HG03571 (cell line): Measurements from ENCODE around the gene ZNF787.
A peak's percentile ranks its signal among the peaks of the same experiment; 100 is the strongest.

ENCODE experiments used
- ATAC-seq: cut with Tn5 transposase; IDR thresholded peaks from one replicate; pipeline ENCODE4 v1.9.1; 2021; ENCODE audit not compliant: unreplicated experiment

ZNF787 gene

DNA sequence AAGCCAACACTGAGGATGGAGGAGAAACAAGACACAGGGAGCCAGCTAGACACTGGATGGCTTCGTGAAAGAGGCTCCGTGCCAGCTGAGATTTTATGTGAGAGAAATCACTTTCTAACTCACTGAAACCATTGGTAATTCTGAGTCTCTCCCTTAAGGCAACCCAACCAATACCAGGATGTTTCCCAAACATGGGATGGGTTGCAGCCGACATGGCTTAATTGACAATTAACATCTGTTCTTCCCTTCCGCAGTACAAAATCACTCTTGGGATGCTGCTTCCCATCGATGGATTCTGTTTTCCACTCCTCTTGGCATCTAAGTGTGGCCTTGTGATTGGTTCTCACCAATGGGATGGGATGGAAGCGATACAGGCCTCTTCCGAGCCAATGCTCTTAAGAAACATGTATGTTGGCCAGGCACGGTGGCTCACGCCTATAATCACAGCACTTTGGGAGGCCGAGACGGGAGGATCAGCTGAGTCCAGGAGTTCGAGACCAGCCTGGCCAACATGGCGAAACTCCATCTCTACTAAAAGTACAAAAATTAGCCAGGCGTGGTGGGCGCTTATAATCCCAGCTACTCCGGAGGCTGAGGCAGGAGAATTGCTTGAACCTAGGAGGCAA is 2.3 kb upstream of the ZNF787 start:
- ATAC-seq, result no peak

DNA sequence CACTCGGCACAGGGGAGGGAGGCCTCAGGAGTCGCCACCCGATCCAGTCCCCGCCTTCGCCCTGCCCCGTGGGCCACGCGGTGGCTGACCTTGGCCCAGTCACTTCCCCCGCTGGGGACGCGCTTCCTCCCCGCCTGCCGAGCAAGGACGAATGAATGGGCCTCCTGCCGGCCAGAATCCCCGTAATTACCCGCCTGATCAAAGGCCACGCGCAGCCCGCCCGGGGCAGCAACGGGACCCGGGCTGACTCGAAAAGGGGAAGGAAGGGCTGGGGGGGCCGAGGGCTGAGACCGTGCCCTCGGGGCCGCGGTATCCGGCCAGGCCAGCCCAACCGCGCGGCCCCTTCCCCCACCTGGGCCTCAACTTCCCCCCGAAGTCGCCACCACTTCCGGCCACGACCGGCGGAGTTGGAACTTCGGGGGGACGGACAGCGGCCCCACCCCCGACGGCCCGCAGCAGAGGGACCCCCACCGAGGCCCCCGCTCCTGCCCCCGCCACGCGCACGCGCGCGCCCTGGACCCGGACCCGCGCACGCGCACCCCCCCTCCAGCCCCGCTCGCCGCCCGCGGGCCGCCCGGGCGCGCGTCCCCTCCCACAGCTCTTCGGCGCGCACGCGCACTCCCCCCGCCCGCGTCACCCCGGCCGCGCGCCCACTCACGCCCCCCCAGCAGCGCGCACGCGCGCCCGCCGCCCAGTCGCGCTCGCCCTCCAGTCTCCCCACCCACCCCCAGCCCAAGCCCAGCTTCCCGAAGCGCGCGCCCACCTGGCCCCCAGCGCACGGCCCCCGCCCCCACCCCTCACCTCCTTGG is 520 bp downstream of the ZNF787 start:
- peak; percentile 13 for ATAC-seq

DNA sequence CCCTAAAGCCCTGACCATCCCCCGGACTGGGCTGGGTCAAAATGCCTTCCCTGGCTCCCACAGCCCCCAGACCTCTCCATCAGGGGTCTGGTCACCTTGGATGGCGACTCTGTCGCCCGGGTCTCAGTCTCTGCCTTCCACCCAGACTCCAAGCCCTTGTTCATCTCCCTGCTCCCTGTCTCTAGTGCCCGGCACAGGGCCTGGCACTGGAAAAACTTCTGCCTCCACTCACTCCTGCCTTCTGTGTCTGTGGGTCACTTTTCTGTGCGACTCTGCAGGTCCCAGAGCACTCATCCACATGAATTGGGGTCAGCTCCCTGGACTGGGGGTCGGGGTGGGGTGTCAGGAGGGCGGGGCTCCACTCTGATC is 1.1 kb downstream of the ZNF787 start:
- ATAC-seq, result no peak

DNA sequence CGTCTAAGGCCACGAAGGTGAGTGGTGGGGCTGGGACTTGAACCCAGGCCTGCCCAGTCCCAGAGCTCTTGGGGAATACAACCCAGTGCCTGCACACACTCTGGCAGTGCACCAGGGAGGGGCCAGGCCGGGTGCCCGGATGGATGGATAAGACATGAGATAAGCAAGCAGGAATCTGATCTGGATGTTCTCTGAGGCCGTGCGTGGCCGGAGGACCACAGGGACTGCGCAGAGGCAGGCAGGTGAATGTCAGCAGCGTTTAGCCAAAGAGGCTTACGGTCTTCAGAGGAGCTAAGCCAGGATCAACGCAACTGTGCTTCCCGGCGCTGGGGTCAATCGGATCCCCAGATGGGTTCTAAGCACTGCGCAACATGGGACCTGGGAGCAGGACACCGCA is 1.5 kb downstream of the ZNF787 start:
- ATAC-seq, result no peak

DNA sequence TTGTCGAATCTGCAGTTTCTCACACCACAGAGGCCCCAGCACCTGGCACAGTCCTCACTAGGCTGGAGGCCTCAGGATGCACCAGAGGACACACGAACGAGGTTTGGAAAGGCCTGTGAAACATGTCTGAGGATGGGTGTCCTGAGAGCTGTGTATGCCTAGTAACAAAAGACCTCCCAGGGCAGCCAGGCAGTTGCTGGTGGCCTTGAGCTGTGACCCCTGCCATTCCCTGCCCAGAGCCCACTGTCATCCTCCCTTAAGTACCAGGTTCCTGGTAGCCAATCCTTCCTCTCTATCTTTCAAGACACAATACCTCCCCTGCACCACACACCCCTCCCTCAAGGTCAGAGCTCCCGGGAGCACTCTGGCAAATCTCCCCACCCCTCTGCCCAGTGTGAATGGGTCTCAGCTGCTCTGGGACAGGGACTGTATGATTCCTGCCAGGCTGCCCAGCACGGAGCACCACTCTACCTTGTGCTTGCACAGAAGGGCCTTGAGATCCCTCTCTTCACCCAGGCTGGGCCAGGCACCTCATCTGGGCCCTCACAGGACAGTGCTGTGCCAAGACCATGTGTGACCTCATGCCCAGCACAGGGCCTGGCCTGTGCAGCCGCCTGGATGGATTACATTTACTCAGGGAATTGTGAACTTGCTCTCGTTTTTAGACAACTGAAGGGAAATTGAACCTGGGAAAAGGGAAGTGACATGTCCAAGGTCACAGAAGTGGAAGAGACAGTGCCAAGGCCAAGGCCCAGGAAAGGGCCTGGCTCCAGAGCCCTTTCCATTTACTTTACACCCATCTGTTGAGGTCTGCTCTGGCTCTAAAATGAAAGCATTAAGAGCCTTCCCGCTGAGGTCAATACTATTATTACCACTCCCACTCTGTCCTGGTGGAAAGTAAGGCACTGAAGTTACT is 2.2 kb downstream of the ZNF787 start:
- ATAC-seq, result no peak

DNA sequence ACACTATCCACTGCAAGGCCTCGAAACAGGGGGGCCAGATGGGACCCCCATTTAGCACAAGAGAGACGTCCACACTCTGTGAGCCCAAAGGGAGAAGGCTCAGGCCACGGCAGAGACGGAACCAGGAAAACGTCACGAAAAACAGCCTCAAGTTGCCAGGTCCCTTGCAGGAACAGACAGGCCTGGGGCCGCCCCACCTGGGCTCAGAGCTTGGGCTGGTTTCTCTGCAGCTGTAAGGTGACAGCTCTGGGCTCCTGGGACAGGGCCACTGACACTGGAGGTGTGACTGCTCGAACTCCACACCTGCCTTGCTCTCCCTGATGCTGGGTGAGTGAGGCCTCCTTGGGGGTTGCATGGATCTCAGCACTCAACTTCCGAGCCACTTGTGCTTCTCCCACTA is 3.2 kb downstream of the ZNF787 start:
- no peak for ATAC-seq

DNA sequence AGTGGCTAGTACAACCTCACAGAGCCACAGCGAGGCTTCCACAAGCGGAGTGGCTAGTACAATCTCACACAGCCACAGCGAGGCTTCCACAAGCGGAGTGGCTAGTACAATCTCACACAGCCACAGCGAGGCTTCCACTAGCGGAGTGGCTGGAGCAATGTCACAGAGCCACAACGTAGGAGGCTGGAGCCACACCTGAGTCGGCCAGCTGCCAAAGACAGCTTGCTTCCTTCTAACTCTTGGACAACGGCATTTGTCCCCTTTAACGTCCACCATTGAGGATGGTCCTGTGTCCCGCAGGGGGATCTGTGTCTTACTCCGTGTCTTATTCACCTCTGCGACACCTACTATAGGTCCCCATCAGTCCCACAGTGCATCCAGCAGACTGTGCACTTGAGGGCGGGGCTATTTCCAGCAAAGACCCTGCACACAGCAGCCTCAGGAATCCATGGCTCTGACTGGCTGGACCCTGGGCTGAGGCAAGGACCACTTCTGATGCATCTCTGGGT is 3.7 kb downstream of the ZNF787 start:
- no peak for ATAC-seq

DNA sequence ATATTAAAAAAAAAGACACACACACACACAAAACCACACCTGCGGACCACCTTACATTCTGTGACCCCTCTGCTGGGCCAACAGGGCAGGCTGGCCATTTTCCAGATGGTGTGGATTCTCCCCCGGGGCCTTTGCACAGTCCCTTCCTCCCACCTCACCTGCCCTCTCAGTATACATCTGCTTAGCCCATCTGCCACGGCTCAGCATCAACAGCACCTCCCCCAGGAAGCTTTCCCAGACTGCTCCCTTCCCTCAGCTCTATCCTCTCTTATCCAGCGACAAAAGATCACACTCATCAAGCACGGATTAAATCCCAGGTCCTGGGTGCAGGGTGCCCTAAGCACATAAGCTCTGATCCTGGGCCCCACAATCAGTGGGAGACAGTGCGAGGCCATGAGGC is 4.5 kb downstream of the ZNF787 start:
- ATAC-seq, result no peak

DNA sequence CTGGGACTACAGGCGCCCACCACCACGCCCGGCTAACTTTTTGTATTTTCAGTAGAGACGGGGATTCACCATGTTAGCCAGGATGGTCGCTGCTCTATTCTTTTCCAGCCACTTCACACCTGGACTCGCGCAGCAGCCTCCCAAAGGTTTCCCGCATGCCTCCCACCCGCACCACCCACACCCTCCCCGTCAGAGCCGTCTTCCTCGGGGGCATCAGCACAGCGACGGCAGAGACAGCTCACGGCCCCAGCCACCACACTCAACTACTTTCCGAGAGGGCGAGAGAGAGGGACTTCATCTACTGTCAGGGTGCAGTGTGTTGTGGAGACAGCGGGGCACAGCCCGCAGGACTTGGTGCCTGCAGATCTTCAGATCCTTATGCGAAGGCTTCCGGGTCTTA is 5.6 kb downstream of the ZNF787 start:
- ATAC-seq, result no peak

DNA sequence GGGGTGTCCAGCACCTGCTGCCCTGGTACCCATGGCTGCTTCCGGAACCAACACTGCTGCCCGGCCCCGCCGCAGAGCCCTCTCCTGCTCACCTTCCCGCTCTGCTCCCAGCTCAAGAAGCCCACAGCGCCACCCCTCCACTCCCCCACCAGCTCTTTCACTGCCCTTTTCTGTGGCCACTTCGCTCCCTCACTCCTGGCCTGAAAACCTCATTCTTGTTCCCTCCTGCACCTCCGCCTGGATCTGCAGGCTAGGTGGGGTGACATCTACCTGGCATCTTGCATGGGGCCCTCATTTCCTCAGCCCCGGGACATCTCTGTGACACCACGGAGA is 6.4 kb downstream of the ZNF787 start:
- no peak for ATAC-seq

DNA sequence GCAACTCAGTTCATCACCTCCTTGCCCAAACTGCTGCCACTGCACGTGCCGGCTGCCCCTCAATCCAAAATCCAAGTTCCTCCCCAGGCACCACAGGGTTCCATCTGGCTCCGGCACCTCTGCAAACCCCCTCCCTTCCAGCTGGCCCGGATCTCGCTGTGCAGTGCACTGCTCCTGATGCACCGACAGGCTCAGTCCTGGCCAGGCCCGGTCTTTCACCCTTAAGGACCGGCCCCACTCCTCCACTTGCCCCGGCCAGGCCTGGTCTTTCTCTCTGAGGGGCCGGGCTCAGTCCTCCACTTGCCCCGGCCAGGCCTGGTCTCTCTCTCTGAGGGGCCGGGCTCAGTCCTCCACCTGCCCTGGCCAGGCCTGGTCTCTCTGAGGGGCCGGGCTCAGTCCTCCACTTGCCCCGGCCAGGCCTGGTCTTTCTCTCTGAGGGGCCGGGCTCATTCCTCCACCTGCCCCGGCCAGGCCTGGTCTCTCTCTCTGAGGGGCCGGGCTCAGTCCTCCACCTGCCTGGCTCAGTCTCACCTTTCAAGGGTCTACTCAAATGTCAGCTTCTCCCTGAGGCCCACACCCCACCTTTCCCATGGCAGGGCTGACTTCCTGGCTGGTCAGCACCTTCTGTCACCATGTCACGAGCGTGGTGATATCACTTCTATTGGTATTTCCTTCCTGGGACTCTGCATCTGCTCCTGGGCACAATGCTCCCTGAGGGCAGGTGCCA is 6.9 kb downstream of the ZNF787 start:
- ATAC-seq, result no peak

DNA sequence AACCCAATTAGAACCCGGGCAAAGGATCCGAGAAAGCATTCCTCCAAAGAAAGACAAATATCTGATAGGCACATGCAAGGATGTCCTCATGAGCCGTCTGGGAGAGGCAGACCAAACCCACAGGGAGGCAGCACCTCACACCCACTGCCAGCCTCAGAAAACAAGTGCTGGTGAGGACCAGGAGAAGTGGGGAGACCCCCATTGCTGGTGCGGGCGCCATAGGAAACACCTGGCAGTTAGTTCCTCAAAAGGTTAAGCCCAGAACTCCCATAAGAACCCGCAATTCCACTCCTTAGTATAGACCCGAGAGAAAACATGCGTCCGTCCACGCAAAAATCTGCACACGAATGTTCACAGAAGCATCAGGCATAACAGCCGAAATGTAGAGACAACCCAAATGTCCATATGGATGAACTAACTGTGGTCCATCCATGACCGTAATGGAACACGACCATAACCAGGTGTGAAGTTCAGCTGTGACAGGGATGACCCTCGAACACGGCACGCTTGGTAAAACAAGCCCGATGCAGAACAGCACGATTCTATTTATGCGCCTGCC is 7.9 kb downstream of the ZNF787 start:
- no peak for ATAC-seq

DNA sequence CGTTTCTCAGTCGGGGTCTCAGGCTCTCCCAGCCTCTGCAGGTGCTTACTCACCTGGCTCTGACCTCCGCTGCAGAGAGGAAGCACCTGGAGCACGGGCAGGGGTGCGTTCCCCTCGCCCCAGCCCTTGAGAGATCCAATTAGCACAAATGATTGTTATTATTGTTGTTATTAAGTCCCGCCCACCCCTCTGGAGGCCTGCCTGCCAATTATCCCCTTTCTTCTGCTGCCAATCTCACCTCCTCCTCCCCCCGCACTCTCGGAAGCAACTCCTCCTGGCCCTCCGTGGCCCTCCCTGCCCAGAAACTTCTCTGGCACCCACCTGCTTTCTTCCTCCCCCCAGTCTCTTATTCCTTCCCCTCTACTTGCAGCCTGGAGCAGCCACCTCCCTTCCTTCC is 8.8 kb downstream of the ZNF787 start:
- ATAC-seq, result no peak

DNA sequence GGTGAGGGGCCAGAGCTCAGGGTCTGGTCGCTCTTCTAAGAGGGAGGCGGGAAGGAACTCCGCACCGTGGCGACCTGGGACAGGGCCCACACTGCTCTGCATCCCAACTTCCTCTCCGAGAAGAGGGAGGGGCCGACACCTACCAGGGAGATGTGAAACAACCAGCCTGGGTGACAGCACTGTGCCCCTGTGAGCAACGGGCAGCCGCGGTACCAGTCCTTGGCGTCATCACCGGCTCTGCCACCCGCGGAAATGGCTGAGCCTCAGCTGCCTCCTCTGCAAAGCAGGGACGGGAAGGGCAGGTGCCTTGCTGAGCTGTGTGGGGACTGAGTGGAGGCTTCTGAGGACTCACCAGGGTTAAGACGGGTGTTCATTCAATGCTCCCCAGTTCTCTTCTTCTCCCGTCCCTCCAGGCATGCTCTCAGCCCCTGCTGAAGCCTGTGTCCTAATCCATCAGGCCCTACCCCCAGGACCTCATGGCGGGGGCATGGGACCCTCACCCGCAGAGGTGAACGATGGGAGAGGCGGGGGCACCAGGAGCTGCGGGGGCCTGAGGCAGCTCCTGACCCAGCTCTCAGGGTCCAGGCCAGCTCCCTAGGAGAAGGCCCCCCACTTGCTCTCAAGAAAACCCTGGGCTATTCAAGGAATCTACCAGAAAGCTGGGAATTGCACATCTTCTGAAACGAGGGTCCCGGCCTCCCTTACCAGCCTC is 9.3 kb downstream of the ZNF787 start:
- peak; percentile 47 for ATAC-seq

DNA sequence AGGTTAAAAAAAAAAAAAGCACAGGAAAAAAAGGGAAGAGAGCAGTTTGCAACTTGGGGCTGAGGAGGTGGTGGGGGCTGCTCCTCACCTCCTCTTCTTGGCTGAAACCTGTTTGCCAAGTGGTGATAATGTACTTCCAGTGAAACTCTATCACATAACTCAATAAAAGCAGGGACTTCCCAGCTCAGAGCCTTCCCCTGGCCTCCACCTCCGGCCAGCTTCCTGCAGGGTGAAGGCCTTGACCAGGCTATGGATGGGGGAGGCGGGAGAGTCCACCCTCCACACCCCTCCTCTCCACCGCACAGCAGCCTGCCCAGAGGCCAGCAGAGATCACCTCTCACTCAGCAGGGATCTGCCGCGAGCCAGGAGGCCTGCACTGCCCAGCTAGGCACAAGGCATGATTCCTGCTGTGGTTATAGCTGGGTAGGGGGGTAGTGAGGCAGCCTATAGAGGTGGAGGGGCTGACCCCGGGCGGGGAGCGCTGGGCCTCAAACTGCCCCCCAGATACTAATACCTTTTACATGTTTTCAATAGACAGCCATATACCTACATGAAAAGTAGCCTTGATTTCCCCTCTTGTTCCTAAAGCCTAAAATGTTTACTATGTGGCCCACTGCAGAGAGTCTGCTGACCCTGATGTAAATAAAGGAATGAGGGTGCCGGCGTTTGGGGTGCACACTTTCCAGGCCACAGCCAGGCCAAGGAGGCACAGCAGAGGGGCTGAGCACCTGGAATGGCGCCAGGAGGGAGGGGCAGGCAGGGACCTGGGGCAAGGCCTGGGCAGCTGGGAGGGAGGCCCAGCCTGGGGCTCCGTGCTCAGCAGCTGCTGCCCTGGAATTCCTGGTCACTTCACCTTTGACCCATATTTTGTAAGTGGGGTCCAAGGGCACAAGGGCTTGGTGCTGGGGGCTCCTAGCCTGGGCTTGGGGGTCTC is 10.3 kb downstream of the ZNF787 start:
- no peak for ATAC-seq

DNA sequence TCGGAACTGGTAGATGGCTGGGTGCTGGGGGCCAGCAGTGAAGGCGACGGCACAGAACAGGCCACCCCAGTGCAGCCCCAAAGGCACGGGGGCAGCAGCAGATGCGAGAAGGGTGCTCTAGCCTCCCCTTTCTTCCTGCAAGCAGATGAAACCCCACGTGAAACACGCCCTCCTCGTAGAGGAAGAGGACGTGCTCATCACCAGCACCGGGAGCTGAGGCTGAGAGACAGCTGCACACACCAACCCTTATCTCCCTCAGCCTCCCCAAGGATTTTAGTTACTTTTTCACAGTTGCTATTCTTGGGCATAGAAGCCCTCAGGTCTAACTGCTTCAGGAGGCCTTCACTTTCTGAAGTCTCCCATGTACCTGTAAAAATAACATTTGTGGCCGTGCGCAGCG is 11.9 kb downstream of the ZNF787 start:
- no peak for ATAC-seq

DNA sequence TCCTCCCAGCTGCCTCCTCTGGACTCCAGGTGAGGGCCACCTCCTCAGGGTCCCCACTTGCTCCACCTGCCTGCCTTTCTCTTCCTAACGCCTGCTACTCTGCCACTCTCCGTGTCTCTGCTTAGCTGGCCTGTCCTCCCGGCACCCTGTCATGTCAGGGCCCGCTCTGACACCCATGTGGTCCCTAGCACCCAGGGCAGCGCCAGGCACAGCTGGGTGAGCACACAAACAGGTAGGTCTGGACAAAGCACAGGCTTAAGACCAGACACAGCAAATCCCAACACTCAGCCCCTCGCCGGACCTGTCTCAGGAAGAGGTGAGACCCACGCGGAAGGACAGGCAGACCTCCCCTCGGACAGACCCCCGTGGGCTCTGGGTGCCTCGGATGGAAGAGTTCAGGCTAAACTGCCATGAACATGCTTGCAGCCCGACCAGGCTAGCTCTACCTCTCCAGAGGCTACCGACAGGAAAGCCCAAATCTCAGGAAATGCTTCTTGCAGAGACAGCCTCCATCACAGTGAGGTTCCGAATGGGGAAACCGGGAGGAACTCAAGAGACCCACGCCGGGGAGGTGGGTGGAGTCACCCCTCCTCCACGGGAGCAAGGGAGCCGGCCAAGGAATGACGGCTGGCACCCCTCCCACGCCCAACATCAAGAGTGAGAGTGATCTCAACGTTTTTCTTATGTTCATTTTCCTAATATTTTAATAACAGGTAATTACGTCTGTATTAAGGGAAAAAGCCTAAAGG is 12.5 kb downstream of the ZNF787 start:
- no peak for ATAC-seq

DNA sequence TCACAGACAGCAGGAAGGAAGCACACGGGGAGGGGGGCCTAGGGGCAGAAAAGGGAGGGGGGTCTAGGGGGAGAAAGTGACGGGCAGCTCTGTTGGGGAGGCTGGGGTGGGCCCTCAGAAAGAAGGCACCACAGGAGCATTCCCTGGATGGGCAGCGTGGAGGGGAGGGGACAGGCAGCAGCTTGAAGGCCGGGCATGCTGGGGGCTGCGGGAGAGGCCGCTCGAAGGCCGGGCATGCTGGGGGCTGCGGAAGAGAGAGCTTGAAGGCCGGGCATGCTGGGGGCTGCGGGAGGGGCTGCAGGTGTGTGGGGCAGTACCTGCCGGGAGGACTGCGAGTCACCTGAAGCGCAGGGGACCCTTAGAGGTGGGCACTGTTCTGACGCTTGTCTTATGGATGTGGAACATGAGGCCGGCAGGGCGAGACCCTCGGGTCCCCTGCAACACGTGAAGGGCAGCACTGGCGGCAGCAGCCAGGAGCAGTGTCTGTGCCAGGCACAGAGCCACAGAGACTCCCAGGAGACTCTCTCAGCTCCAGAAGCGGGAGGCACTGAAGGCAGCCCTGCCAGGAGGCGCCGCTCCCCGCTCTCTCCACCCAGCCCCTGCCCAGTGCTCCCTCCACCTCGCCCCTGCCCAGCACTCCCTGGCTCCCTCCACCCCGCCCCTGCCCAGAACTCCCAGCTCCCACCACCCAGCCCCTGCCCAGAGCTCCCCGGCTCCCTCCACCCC is 13.3 kb downstream of the ZNF787 start:
- no peak for ATAC-seq
